ENCODE results near the gene MVB12A.
A peak's percentile ranks its signal among the peaks of the same experiment; 100 is the strongest.

MVB12A gene

DNA sequence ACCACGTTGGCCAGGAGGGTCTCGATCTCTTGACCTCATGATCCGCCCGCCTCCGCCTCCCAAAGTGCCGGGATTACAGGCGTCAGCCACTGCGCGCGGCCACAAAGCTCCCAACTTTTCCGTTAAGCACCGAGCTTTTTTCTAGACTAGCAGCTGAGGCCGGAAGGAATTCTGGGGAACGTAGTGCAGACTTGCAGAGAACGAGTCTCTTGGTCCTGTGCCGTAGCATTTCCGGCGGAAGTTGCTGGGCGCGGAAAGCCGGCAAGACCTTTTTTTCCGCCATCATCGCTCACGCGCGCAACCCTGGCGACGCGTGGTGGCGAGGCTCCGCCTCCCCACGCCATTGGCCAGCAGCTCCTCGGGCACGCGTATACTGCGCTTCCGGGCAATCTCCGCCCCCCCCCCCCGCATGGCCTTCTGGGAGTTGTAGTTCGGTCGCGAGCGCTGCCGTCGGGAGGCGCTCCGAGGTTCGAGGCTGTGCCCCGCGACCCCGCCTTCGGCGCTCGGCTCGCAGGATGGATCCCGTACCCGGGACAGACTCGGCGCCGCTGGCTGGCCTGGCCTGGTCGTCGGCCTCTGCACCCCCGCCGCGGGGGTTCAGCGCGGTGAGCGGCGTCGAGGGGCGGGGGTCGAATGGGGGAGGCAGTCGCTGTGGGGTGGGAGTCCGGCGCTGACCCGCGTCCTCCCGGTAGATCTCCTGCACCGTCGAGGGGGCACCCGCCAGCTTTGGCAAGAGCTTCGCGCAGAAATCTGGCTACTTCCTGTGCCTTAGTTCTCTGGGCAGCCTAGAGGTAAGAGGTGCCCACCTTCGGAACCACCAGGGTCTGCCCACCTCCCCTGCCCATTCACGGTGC is at the start of gene MVB12A:
MVB12A (plus strand) TSS at position 427 of the 854 bp plus-strand sequence; CDS start at position 516, 89 bp downstream.
- DNase-seq (ENCODE audit: low read depth in 1 of 2, low spot score in 1 of 2) = peak; percentile 93

- no peak for DNase-seq (ENCODE audit: low read depth in 1 of 2, low spot score in 1 of 2)
Observed at GRCh38 chr19:17376935-17377600, 42.8 kb upstream of the MVB12A start, which contains the start of gene PLVAP. Gene PLVAP, minus strand, starts transcription at chr19:17377342. Its CDS starts 54 bp downstream, at chr19:17377288.

- no peak for DNase-seq (ENCODE audit: low read depth in 1 of 2, low spot score in 1 of 2)
Observed at GRCh38 chr19:17378271-17378670, 41.6 kb upstream of the MVB12A start.

GRCh38 chr19:17379221-17379631 is 40.6 kb upstream of the MVB12A start:
- DNase-seq (ENCODE audit: low read depth in 1 of 2, low spot score in 1 of 2) = no peak

GRCh38 chr19:17380426-17381138 is 39.3 kb upstream of the MVB12A start:
- DNase-seq (ENCODE audit: low read depth in 1 of 2, low spot score in 1 of 2) = no peak

GRCh38 chr19:17385878-17386611 is 33.8 kb upstream of the MVB12A start:
- DNase-seq (ENCODE audit: low read depth in 1 of 2, low spot score in 1 of 2) = peak; percentile 44 to 57

DNA sequence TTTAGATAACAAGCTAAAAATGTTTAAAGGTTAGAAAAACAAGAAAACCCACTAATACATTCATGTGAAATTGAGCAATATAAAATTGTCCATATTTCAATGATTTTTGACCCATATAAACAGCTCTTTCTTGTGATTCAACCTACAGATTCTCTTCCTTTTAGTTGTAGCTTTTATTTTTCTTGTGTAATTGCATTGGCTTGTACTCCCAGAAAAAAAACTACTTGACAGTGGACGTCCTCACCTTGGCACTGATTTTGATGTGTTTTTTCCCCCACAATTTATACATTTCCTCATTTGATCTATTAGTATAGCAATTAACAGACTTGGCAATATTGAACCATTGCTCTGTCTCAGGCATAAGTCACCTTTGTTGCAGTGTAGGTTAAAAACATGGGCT is 30.6 kb upstream of the MVB12A start:
- no peak for DNase-seq (ENCODE audit: low read depth in 1 of 2, low spot score in 1 of 2)

- DNase-seq (ENCODE audit: low read depth in 1 of 2, low spot score in 1 of 2) = no peak
Observed at GRCh38 chr19:17389957-17390664, 29.7 kb upstream of the MVB12A start.

DNA sequence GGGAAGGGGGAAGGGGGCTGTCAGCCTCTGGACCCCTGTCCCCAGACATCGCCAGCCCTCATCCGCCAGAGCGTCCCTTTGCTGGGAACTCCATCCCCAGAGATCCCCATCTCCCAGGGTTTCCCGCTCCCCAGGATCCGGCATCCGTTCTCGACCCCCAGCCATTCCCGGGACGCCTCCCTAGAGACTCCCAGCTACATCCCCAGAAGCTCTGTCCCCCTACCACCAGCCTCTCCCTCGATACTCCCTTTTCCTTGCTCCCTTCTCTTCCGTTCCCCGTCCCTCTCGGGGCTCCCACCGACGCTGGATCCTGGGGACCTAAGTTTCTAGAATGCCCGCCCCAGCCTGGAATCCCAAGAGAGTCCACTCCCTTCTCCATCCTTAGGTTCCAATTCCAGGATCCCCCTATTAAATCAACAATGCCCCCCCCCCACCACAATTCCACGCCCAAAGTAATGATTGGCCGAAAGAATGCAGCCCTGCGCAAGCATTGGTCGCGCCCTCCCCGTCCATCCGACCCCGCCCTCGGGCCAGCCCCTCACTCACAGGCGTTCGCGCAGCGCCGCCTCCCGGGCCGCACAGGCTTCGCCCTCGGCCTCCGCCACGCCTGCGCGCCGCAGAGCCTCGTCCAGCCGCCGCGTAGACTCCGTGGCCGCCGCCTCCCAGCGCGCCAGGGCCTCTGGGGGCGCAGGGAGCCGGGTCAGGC is 29.0 kb upstream of the MVB12A start:
- DNase-seq (ENCODE audit: low read depth in 1 of 2, low spot score in 1 of 2) = peak; percentile 74 to 86

DNA sequence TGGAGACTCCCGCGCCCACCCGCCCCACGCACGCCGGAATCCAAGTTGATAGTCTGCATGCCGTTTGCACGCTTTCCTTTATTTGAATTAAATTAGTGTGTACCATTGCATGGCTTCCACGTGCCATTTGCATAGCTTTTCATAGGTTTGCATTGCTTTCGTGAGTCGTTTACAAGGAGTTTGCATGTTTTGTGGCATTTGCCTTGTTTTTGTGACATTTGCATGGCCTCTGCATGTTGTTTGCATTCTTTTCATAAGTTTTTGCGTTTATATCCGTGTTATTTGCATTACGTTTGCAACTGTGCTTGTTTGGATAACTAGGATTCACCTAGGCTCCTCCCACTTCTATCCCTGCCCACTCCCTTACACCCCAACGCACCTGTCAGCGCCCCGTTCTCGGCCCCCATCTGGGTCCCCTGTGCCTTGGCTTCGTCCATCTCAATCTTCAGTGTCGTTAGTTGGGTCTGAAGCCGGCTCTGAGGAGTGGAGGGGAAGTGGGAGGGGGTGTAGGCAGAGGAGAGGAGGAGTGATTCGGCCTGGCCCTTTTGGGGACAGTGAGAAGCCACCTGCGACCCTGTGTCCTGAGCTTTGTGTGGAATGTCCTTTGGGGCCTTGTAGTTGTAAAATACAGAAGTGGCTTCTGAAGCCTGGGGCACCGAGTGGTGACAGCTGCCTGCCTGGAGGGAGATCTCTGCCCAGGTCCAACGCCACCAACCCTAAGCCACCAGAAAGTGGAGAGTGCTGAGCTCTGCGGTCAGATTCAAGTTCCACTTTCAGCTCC is 28.3 kb upstream of the MVB12A start:
- no peak for DNase-seq (ENCODE audit: low read depth in 1 of 2, low spot score in 1 of 2)

- no peak for DNase-seq (ENCODE audit: low read depth in 1 of 2, low spot score in 1 of 2)
Observed at GRCh38 chr19:17393002-17393401, 26.8 kb upstream of the MVB12A start.

- DNase-seq (ENCODE audit: low read depth in 1 of 2, low spot score in 1 of 2) = no peak
Observed at GRCh38 chr19:17393914-17394313, 25.9 kb upstream of the MVB12A start, which contains the start of gene CCDC194. Gene CCDC194, minus strand, starts transcription at chr19:17394196. Its CDS starts 38 bp downstream, at chr19:17394158.

DNA sequence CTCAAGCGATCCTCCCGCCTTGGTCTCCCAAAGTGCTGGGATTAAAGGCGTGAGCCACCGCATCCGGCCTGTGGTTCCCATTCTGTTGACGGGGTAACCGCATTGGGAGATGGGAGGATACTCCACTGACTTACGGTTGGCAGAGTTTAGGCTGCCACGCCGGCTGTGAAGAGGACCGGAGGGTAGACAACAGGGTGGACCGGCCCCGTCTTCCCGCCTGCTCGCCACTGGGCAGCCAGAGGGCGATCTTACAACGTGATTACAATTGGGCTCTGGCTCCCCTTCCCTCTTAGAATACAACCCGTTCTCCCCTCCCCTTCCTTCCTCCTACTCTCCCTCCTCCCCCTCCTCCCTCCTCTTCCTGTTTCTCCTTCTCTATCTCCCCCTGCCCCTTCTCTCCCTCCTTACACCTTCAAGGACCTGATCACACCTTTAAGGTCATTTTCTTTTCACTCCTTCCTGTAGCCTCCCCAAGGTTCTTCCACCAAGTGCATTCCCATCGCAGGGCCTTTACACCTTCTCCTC is 24.9 kb upstream of the MVB12A start:
- peak; percentile 33 to 60 for DNase-seq (ENCODE audit: low read depth in 1 of 2, low spot score in 1 of 2)

GRCh38 chr19:17398902-17399527 is 20.8 kb upstream of the MVB12A start:
- no peak for DNase-seq (ENCODE audit: low read depth in 1 of 2, low spot score in 1 of 2)

DNA sequence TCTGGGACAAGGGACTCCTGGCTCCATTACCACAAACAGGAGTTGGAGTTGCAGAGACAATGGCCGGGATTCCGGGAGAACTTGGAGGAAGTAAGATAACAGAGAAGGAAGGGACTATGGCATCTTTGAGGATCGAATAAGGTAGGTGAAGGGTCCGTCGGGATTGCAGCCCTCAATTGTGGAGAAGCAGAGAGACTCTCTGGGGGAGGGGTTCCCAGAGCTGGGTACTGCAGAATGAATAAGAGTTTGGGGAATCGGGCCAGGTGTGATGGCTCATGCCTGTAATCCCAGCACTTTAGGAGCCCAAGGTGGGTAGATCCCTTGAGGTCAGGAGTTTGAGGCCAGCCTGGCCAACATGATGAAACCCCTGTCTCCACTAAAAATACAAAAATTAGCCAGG is 18.2 kb upstream of the MVB12A start:
- DNase-seq (ENCODE audit: low read depth in 1 of 2, low spot score in 1 of 2) = no peak

- peak; percentile 20 to 34 for DNase-seq (ENCODE audit: low read depth in 1 of 2, low spot score in 1 of 2)
Observed at GRCh38 chr19:17402982-17403855, 16.6 kb upstream of the MVB12A start.

- DNase-seq (ENCODE audit: low read depth in 1 of 2, low spot score in 1 of 2) = no peak
Observed at GRCh38 chr19:17404015-17404414, 15.8 kb upstream of the MVB12A start.
